Suppressor macrophage (primary cell): ENCODE data around the gene CDH4.

Experiments
- DNase-seq, 4 experiments: peaks; one replicate each; pipeline ENCODE4 v3.0.0-alpha.2; 2020 to 2022

The CDH4 gene

DNA sequence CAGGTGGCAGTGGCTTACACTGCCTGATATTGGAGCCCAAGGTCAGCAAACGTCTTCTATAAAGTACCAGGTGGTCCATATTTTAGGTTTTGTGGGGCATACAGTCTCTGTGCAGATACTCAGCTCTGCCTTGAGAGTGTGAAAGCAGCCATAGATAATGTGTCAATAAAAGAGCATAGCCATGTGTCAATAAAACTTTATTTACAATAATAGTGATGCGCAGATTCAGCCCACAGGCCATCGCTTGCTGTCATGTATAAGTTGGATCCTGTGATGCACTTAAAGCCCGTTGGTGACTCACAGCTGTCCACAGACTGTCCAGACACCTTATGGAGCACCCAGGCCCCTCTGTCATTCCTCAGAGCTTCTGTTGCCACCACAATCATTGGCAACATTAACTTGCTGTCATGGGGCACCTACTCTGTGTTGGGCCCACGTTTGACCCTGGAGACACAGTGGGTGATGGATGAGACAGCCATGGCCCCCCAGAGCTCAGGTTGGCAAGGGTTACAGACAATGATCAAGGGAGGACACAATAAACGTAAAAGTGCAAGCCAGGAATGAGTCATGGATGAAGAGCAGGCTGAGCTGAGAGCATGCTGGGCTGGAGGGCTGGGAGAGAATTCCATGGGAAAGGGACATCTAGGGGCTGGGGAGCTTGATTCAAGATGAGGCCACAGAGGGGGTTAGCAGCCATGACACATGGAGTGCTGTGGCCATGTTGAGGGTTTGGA lies 640.0 kb downstream of the CDH4 start:
- no peak for DNase-seq

DNA sequence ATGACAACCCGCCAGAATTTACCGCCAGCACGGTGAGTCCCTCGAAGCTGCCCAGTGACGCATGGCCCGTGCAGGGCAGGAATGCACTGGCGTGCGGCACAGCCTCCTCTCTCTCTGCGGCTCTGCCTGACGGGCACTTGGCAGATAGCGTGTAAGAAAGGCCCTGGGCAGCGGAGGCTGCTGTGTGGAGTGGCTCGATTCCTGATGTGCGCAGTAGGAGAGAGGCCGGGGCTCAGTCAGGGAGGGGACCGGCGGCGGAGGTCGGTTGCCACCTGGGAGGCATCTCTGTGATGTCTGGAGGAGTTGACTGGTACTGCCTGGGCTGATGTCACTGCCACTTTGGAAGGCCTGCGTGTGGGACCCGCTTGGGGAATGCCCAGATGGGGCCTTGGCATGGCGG lies 643.0 kb downstream of the CDH4 start:
- DNase-seq, result no peak

DNA sequence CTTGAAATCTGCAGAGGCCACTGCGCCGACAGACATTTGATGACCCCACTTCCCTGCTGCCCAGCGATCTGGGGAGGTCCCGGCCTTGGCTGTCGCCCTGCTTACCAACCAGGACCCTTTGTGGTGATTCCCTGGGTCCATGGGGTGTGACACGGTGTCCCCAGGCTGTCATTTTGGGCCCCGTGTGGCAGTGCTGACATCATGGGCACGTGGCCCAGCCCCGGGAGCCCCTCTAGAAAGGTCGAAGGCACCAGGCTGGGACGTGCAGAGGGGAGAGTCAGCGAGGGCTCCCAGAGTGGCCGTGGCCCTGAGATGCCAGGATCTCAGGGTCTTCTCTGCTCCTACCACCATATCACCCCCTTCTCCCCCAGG lies 643.6 kb downstream of the CDH4 start:
- DNase-seq, result no peak

DNA sequence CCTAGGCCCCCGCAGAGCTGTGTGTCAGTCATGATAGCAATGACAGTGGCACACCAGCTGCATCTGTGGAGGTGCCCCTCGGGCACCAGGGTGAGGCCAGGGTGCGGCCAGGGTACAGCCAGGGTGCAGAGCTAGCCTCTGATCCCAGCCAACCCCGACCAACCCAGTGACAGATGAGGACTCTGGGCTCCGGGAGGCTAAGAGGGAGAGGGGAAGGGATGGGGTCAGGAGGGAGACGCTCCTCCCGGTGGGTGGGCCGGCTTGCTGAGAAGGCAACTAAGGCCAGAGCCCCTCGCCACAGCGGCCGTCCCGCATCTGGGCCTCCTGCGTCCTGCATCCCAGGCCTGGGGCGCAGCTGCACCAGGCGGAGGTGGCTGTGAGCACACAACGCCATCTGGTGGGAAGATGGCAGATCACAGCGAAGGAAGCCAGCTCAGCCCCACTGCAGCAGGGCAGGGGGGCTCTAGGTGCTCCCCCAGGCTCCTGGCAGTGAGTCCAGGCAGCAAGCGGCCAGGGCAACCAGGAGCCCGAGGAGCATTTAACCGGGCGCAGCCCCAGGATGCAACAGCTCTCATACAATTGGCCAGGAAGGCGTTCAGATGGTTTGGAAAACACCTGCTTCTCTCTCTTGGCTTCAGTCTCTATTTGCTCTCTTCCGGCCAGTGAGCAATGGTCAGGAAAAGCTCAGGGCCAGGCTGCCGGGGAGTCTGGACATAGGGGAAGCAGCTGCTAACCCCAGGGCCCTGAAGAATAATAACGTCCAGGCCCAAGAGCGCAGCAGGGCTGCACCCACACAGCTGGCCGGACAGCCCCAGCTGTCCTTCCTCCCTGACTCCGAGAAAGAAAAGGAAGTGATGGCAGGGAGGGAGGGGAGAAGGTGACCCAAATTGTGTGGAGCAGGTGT lies 644.2 kb downstream of the CDH4 start:
- DNase-seq, result peak; percentile 5 to 54 (median 24)

DNA sequence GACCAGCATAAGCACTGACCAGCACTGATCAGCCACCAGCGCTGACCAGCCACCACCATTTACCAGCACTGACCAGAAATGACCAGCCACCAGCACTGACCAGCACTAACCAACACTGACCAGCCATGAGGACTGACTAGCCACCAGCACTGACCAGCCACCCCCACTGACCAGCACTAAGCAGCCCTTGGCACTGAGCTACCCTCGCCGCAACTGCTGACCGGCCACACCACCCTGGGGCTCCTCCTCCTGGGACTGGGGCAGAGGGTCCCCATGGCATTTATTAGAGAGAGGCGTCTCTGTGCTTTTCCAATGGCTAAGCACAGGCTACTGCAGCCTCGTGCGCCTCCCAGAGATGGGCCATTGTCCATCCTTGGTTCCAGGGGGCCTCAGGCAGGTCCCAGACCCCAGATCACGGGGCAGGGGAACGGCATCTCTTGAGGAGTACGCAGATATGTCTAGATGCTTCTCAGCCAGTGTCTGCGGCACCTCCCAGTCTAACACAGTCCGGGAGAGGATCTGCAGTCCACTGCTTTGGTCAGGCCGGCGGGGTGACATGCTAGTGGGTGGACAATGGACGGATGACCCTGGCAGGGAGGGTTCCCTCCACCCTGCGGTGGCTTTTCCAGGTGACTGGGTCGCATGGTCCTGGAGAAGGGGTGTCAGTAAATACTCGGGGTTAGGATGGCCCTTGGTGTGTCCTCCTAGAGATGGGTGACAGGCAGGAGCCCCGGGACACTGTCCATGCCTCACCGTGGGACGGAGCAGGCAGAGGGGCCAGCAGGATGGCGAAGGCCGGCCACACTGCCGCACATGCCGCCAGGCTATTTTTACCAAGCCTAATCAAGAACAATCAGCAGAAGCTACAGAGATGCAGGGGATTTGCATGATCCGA lies 645.6 kb downstream of the CDH4 start:
- no peak for DNase-seq

DNA sequence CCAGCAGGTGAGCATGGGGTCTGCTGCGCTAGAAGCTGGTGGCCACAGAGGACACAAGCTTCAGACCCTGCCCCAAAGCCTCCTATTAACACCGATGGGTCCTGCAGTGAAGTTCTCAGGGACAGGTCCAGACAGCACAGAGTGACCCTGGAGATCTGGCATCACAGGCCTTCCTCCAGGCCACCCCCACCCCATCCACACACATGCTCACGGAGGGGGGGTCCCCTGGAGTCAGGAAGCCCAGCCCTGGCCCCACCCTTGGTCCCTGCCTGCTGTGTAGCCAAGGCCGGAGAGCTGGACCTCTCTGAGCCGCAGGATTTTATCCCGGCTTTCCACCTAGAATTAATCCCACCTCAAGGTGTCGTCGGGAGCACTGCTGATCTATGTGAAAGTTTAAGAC lies 646.3 kb downstream of the CDH4 start:
- DNase-seq, result no peak

DNA sequence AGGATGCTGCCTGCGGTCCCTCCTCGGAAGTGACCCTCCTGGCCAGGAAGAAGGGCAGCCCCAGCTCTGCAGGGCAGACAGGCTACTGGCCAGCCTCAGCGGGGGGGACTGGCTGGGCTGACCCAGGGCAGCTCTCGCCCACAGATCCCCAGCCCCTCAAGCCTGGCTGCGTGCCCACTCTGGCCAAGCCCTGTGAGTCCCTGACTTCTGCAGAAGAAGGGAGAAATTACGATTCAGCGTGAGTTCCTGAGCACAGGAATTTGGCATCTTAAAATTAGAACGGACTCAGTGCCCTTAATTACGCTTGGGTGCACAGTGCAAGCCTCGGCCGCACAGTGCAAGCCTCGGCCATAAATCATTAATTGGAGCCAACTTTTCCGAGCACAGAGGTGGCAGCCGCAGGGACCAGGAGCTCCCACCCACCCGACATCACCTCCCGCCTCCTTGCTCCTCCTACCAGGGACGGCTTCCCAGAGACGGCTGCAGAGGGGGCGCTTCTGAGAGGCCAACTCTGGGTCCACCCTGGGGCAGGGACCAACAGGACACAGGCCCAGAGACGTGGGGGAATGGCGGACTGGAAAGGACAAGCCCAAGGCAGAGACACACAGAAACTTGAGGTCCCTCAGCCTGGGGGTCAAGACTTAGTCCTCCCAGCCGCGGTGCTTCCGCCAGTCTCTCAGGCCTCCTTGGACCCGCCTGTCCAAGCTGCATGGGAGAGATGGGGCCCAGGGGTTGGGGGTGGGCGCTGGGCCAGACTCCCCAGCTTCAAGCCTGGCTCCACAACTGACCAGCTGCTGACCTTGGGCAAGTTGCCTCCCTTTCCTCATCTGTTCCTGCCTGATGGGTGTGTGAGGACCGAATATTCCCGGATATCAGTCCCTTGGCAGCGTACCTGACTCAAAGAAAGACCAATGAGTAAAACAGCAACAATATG lies 648.2 kb downstream of the CDH4 start:
- no peak for DNase-seq

DNA sequence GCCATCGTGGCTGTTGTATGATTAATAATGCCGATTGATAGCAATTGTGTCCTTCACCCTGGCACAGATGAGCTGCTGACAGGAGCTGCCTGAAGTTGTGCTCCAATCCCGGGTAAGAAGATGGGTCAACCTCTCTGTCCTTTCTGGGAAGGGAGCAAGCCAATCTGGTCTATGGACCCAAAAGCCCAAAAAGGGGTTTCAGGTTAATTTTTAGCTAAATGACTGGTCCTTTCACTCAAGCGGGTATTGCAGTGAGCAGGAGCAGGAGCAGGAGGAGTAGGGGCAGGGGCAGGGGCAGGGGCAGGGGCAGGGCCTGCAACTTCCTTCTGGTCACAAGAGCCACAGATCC lies 648.9 kb downstream of the CDH4 start:
- no peak for DNase-seq

DNA sequence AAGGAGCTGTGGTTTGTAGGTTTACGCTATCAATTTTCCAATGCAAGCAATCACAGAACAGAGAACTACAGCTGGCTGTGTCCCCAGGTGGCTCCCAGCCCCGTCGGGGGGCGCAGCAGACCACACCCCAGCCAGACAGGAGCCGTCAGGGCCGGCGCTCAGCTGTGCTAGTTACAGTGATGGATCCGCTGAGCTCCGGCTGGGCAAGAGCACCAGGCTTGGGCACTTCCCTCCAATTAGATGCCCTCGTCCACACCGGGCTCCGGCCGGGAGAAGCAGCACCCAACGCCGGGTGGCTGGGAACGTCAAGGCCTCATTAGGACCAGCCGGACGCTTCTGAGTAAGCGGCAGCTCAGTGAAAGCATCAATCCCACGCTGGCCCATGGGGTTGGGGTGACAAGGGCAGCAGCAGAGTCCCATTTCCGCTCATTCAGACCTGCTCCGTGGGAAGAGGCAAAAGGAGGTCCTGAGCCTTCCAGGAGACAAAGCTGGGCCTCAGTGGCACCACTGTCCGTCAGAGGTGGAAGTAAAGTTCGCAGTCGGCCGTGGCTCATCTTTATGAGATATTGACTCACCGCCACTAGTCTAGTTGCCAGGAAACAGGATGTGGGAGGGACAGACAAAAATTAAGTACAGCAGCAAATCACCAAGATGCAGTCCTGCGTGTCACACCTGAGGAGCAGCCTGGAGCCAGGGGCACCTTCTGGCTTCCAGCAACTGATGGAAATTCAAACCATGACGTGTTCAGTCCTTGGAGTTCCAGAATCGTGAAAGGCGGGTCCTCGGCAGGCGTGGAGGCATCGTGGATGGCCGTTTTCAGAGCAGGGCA lies 649.5 kb downstream of the CDH4 start:
- DNase-seq, result no peak

DNA sequence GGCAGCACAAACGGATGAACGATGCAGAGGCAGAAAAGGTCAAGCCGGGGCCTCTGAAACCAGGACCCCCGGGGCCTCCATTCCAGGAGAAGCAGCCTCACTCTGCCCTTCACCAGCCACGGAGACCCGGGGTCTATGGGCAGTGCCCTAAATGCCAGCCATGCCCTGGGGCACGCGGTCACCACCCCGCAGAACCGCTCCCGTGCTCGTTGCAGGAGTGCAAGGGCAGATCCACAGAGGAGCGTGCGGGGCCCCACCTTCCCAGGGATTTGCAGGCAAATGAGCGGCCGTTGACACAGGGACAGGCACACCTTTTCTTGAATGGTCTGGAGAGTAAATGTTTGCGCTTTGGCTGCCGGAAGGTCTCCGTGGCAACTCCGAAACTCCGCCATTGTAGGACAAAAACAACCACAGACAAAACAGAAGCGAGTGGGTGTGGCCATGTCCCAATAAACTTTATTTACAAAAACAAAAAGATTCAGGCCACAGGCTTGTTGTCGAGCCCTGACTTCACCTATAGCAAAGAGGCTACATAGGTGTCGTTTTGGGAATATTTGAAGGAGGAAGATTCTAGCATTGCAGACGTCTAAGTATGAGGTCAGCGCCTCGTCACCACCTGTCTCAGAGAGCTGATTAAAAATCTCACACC lies 650.3 kb downstream of the CDH4 start:
- DNase-seq, result no peak

DNA sequence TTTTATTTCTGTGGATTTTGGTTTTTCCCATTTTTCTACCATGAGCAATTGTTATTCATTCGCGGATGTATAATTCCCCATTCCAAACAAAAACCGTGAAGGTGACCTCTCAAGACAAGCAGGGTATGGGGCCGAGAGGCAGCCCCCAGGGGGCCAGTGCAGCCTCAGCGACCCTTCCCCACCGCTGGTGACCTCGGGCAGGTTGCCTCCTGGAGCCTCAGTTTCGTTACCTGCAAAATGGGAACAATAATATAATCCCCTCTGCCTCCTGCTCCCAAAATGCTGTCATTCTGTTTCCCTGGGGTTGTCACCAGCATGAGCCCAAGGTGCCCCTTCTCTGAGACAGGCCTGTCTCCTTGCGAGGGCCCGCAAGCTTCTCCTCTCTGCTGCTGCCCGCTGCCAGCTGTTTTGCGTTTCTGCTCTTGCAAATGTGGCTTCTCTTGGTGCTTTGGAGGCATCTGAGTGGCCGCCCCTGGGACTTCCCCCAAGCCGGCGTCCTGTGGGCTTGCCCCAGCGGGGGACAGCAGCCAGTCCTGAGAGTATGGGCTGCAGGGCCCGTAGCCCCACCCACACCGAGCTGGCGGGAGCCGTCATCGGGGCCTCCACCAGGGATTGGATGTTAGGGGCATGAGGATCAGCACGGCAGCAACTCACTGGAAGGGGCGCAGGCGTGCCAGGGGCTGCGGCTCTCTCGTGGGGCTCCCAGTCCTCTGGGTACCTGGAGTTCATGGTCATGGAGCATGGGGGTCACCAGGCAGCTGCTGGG lies 651.7 kb downstream of the CDH4 start:
- no peak for DNase-seq

DNA sequence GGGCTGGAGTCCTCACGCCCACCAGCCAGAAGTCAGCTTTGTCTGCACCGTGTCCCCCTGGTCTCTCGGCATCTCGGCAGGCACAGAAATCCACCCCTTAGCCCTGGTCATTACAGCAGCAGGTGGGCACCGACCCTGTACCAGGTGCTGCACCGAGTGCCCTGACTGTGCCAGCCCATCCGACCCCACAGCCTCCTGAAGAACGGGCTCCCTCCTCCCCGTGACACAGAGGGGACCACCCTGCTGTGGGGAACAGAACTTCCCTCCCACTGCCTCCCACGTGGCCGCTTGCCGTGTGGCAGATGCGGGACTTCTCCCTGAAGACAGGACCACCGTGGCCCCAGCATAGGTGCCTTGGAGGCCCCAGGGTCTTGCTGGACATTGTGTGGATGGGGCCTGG lies 652.4 kb downstream of the CDH4 start:
- DNase-seq, result no peak

DNA sequence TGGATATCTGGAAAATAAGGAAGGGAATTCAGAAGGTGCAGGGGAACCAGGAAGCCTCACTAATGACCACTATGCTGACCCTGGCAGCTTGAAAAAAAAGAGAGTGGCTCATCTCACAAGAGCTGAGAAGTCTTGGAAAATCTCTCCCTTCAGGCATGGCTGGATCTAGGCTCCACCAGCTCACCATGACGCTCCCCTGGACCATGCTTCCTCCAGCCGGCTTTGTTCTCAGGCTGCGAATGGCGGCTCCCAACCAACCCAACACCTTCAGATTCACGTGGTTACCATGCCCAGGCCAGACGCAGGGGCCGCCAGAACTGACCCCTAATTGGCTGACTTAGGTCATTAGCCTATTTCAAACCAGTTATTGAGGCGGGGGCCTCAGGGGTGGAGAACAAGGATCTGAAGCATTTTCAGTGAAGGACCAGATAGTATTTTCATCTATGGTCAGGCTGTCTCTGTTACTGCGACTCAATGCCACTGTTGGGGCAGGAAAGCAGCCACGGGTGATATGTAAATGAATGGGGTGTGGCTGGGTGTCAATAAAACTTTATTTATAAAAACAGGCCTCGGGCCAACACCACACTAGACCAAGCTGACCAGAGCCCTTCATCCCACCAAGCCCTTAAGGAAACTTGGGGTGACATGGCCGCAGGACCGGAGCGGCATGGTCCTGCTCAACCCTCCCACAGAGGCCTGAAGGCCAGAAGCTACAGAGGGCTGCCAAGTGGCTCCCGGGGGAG lies 653.9 kb downstream of the CDH4 start:
- no peak for DNase-seq

DNA sequence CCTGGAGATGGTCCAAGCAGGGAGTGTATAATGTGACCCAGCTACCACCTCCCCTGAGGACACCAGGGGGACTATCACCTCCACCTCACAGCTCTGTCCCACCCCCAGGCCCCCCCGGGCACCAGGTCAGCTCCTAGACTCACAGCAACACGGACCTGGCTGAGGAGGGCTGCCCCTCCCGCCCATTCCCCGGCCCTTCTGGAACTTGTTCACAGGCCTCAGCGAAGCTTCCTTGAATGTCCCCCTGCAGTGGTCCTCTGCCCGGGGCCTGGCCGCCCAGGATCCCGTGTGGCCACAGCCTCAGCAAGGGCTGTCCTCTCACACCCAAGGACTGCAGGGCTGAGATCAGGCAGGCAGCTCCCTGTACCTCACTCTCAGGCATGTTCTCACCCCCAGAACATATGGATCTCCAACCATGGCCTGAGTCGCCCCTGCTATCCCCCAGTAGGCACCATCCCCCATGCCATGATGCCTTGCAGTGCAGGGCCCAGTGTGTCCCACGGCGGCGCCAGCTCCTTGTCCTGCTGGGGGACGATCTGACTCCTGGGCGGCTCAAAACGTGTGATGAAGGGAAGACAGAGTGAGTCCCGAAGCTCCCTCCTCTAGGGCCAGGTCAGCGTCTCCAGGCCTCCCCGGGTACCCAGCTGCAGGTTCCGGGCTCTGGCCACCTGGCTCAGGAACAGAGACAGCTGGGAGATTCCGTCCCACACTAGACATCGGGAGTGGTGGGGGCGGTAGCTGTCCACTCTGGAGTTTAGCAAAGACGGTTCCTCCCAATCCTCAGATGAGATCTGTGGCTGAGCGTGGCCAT lies 655.2 kb downstream of the CDH4 start:
- DNase-seq, result no peak

DNA sequence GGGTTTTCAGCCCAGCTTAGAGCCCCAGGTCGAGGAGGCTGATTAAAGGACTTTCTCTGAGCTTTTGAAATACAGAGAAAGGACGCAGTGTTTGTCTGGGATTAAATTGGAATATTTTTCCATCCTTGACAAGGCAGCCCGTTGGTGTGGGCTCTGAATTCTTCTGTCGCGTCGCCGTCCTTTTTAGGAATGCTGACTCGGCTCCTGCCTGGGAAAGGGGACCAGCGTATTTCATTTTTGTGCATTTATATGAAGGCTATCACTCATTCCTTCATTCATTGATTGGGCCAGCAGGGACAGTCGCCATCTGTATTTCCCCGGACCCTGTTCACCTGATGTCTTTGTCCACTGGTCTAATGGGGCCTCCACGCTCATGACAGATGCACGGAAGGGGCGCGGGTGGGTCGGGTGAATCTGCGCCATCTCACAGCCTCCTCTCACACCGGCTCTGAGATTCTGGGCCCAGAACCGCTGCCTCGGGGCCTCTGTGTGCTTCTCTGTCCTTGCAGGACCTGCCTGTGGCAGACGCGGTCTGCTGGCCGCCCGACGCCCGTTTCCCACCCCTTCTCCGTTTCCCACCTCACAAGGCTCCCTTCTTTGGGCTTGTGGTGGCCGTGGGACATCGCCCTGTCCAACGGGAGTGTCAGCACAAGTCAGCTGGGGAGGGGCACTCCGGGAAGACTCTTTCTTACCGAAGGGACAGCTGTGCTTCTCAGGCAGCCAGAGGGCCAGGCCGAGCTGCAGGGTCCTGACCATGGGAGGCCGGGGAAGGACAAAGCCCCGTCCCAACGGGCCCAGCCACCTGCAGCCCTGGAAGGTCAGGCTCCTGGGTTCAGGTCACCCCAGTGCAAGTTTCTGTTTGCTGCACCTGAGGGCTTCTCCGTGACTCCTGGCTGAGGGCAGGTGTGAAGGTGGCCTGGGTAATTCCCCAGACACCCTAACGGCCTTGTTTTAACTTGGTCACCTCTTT lies 656.3 kb downstream of the CDH4 start:
- DNase-seq, result no peak

DNA sequence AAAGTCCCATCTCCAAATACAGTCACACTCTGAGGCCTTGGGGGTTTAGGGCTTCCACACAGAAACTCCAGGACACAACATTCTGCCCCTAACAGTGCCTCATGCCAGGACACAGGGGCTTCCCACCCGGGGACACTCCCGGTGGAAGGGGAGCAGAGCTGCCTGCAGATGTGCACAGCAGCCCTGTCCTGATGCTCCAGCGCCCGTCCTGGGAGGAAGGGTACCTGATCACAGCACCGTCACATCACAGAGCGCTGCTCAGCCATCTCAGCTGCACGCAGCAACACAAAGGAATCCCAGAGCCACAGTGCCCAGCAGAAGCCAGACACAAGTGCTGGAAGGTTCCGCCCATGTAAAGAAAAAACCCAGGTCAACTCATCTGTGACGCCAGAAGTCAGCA lies 657.0 kb downstream of the CDH4 start:
- DNase-seq, result no peak

DNA sequence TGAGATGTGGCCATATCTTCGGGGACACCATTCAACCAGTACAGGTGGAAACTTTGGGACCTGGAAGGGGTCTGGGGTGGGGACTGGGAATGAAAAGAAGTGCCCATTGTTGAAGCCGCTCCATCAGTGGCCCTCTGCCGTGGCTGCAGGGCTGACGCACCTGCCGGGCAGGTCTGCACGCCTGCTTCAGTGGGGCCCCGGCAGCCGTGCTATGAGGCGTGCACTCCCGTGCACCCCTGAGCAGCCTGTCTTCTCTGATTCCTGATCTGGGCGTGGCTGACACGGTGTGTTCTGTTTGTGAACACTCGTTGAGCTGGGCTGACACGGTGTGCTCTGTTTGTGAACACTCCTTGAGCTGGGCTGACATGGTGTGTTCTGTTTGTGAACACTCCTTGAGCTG lies 657.8 kb downstream of the CDH4 start:
- DNase-seq, result no peak
